ENCODE results near the gene VWA5B1.

VWA5B1 gene

GRCh38 chr1:20351911-20352701, 61.4 kb downstream of the VWA5B1 start:
- no peak for DNase-seq

- DNase-seq, result no peak
These were observed 63.2 kb downstream of the VWA5B1 start for GRCh38 chr1:20353836-20354235.

DNA sequence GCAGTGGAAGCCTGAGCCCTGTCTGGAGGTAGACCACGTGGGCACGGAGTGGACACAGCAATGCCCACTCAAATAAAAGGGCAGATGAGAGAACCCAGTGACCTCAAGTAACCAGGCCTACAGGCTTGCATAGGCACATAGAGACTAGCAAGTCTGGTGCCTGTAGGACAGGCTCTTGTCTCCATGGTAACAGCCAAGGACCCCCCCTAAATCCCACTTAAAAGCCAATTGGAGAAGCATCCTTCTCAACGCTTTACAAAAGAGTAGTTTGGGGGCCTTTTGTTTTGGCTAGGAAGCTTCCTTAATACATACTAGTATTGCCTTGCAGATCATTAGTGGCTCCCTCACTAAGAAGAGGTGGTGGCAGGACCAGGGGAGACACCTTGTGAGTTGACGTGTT, 63.9 kb downstream of the VWA5B1 start:
- no peak for DNase-seq

- no peak for DNase-seq
These were observed 64.6 kb downstream of the VWA5B1 start for GRCh38 chr1:20355101-20355827.

DNA sequence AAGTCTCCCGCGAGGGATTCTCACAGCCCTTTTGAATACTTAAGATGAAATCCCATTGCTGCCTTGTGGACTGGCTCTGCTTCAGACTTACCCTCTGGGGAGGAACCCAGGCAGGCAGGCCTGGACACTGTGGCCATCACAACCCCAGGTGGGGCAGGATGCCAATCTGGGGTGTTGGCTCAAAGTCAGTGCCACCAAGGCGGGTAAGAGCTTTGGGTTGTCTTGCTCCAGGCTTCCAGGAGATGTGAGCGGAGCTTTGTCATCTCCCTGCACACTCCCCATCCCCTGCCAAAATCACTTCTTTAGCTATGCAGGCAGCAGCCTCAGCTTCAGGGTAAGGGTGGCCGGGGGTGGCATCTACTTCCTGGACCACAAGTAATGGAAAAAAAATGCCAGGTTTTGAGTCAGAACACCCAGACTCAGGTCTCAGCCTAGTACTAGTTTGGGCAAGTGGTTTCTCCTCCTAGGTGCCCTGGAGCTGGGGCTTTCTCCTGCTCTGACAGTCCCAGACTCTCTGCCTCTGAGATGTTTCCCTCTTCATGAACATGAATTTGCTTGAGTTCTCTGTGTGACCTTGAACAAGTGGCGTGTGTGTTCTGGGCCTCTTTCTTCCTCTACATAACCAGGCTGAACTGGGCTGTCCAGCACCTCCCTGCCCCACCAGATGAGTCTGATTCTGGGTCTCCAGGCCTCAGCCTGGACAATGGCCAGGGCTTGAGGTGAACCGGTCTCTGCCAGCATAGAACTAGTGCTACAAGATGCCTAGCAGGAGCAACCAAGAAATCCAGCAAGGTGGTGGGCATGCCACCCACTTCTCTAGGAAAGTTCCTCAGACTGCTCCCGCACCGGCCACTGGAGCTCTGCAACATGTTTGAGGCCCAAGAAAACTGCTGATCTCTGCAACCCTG, 65.4 kb downstream of the VWA5B1 start:
- no peak for DNase-seq

DNA sequence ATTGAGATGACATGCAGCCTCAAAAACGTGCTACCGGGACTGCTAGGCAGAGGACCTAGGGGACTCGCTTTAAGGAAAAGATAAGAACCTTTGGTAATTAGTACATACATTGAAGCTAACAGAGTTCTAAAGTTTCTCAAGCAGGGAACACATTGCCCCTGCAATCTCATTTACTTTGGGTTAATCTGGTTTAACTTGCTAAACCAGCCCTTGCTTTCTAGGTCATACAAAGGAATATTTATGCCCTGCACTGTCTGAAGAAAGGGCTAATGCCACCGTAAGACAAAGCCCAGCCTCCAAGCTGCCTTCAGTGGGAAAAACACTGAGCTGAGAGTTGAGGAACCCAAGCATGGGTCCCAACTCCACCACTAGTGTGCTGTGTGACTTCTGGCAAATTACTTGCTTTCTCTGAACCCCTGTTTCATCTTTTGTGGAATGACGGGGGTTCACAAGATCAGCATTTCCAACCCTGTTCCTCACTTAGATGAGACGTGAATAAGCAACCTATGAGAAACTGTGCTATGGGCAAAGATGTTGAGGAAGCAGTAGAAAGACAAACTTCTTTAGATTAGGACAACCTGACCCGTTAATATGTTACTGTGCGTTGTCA, 66.3 kb downstream of the VWA5B1 start:
- no peak for DNase-seq

GRCh38 chr1:20357796-20358195, 67.1 kb downstream of the VWA5B1 start:
- DNase-seq, result no peak

DNA sequence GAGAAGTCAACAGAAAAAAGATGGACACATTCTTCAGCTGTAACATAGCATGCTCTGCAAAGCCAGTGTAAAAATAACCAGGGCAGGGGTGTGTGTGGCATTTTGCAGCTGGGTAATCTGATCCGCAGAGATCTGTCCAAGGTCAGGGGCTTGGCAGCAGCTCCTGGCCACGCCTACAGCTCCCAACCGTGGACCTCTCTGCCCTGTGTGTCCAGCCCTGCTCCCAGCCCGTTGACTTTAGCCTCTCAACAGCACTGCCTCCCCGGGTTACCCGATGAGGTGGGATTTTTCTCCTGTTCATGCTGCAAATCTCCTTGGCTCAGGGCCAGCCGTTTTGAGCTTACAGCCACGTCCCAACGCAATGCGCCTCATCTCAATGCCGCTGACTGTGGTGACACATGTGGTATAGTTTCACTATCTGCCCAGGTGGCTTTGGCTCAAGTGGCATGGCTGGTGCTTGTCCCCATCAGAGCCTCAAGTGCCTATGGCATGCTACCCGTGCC, 68.1 kb downstream of the VWA5B1 start:
- DNase-seq, result peak; percentile 15

GRCh38 chr1:20359451-20360330, 69.0 kb downstream of the VWA5B1 start:
- no peak for DNase-seq

DNA sequence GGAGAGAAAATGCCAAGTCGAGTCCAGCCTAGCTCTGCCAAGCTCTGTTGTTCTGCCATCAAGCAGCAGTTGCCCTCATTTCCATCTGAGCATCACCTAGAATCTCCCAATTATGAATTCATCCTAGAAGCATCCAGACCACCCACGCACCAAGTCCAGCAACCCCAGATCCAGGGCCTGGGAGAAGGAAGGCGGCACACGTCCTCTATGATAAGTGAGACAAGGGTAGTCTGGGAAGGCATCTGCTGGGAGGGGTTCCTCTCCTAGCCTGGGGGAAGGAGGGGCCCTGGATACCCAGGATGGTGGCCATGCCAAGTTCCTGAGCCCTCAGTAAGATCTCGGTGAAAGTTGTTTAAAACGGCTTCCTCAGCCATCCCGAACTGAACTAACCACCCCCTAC, 70.7 kb downstream of the VWA5B1 start:
- DNase-seq, result no peak

DNA sequence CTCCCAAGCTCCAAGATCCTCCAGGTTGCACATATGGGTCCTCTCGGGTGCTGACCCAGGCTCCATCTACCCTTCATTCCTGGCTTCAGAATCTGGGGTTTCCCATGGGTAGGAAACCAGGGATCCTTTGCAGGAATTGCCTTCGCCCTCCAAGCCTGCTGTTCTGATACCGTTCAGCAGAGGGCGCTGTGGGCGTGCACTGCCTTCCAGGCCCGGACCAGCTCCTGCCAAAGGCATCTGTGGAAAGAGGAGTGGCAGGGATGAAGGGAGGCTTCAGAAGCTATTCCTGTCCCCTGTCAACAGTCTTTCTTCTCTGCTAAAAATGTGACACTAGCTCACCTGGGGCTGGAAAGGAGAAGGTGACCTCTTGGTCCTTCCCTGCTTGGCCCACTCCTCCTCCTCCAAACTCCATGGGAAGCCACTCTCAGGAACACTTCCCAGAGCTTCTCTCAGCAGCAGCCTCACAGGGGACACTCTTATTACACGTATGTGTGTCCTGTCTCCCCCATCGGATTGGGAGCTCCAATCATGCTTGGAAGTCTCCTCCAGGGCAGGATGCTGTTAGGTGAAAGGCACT, 71.2 kb downstream of the VWA5B1 start:
- DNase-seq, result no peak

GRCh38 chr1:20362856-20363255, 72.2 kb downstream of the VWA5B1 start:
- DNase-seq, result no peak

GRCh38 chr1:20365421-20366055, 74.9 kb downstream of the VWA5B1 start:
- DNase-seq, result no peak

- no peak for DNase-seq
These were observed 75.4 kb downstream of the VWA5B1 start for GRCh38 chr1:20366056-20366462.

DNA sequence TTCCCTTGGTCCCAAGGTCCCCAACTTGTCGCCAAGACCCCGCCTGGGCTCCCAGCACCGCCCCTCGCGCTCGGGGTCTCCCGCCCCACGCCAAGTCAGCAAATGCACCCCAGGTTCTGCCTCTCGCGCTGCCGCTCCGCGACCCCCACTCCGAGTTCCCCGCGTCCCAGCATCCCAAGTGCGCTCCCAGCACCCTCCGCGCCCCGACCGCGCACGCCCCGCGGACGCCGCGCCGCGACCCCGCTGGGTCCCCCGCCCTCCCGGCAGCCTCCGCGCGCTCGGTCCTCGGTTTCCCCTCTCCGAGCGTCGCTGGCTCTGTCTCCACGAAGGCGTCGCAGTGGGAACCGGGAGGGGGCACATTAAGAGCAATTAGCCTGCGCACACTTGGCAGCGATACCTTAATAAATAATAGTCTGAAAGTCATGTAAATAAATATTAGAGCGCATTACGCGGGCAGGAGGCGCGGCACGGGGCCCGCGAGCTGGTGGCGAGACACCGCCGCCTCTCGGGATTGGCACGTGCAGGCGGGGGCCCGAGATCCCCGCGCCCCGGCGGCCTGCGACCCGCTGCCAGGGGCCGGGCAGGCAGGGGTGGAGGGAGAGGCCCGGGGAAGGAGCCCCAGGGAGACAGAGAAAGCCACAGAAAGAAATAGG, 75.9 kb downstream of the VWA5B1 start:
- no peak for DNase-seq

GRCh38 chr1:20367116-20367585, 76.5 kb downstream of the VWA5B1 start:
- DNase-seq, result no peak

- DNase-seq, result no peak
These were observed 77.0 kb downstream of the VWA5B1 start for GRCh38 chr1:20367626-20368025.

- DNase-seq, result no peak
These were observed 78.3 kb downstream of the VWA5B1 start for GRCh38 chr1:20368866-20369470.

- no peak for DNase-seq
These were observed 80.0 kb downstream of the VWA5B1 start for GRCh38 chr1:20370698-20371097.

DNA sequence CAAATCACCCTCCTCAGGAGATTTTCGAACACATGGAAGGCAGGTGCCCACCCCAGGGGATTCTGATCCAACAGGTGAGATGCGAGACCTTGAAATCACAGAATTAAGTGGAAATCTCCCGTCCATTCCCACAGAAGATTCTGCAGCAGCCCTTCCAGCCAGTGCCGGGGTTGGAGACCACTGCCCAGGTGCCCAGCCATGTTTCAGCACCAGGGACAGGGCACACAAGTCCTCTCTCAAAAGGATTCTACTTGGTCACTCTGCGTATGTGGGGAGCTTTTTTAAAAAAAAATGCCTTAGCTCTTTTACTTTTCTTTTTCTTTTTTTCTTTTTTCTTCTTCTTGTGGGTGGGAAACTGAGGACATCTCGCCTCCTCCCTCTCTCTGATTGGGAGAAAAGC, 80.7 kb downstream of the VWA5B1 start:
- no peak for DNase-seq

Measured in NCI-H2107 (cell line).